Frontal cortex (tissue), 4 donors: ENCODE data around the gene ASB2. TPM values are rescaled to one million over a fixed set of nuclear protein-coding genes. Genes with fewer than 3 reads are reported as not detected.

ENCODE experiments used
- DNase-seq, 2 donors: peaks; one replicate each; pipeline ENCODE4 v3.0.0; 2012; ENCODE audit warnings: low spot score in 2 of 2
- FAIRE-seq: peaks from 2 replicates; lab custom pipeline; 2012; peaks lifted over from hg19 to GRCh38; lab: Jason Lieb, UNC
- total RNA-seq: library from RNA; depleted of rRNA; stranded (reverse); fragments of >200 nt; gene quantifications from one replicate; pipeline ENCODE4 v1.2.3, GENCODE V29; 2014
- donor health status: control.
- donor health status: control.
- donor health status: control.

Gene ASB2
- total RNA-seq, 1 donor from 2014 or later: under 0.01 TPM

DNA sequence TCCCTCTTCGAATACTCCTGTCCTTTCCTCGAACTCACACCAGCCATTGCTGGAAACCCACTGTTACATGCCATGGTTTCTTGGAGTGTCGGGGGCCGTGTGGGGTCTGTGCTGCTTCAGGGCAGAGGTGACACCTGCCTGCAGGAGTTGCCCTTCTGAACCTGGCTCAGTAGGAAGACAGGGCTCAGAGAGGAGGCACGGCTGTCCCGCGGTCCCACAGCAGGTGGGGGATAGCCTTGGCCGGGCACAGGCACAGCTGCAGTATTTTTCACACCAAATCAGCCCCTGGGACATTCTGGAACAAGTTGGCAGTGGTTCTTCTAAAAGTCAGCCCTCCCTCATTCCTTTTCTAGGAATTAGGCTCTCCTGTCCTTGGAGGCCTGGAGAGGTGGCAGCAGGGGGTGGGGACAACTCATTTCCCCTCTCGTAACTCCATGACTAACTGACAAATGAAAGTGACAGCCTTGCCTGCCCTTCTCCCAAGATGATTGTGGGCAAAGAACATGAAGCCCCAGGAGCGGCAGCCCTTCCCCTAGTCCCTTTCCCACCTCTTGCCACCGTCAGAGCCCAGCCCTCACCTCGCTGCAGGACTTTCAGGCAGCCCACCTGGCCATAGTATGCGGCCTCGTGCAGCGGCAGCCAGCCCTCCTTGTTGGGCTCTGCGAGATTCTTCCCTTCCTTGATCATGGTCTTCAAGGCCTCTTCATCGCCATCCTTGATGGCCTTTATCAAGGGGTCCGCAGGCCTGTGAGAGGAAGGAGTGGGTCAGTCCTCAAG is 22.4 kb downstream of the ASB2 start:
- no peak for DNase-seq

DNA sequence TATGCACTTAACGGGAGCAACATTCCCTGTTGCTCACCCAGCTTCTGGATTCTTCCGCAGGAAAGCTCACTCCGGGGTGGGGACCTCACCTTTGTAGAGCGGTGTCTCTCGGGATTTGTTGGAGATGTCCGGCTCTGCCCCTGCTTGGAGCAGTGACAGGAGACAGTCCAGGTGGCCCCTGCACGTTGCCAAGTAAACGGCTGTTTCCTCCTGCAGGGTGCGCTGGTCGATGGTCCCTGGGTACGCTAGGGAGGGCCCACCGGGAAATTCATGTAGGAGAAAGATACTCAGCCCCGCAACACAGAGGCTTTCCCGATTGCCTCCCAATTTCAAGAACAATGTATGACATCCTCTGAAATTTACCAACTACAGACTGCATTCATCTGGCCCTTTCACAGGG is 23.1 kb downstream of the ASB2 start:
- DNase-seq: no peak
- FAIRE-seq: no peak

More for the DNA sequence above, 22.4 kb downstream of the ASB2 start:
- no peak for FAIRE-seq

DNA sequence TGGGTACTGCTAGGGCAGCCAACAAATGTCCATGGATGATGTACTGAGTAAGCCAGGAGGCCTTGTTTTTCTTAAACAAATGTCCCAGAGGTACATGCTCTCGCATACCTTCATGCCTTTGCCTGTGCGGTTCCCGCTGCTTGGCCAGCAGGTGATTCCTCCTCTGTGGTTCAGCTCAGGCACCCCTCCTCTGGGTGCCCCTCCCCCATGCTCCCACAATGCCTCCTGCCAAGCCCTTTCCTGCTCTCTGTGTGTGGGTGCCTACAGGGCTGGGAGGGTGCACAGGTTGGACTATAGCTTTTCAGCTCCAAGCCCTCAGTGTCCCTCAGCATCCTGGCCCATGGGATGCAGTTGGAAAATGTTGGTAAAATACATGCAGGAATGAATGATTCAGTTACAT is 23.5 kb downstream of the ASB2 start:
- FAIRE-seq (no peak), DNase-seq (no peak)

DNA sequence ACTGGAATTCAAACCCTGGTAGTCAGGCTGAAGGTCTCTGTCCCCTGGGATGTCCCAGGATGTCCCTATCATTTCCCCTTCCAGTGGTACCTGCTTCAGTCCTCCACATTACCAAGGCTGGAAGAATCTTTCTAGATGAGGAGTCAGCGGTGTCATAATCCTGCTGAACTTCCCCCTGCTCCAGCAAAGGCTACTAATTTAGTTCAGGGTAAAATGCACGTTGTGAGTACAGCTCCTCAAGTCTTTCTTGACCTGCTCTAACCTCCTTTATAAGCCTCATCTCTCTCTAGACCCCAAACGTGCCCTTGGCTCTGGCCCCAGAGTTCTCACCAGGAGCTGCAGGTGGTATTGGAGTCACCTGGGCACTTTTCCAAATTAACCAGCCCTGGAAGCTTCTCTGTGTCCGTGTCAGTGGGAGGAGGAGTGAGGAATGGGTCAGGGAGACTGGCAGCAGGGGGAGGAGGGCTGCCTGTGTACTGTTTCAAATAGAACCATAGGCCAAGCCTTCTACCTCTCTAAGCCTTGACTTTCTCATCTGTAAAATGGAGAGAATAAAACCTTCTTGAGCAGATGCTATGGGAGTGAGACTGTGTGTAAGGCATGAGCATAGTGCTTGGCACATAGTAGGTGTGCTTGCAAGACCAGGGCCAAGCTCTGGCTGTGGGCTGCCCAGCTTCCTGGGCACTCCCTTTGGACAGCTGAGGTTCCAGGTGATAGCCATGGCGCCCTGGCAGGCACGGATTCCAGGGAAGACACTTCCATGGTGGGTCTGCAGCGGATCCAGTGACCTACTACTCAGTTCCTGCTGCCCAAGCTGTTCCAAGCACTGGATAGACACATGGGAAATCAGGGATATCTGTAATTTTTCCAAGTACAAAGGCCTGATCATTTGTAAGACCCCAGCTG is 24.5 kb downstream of the ASB2 start:
- DNase-seq (no peak), FAIRE-seq (no peak)

DNA sequence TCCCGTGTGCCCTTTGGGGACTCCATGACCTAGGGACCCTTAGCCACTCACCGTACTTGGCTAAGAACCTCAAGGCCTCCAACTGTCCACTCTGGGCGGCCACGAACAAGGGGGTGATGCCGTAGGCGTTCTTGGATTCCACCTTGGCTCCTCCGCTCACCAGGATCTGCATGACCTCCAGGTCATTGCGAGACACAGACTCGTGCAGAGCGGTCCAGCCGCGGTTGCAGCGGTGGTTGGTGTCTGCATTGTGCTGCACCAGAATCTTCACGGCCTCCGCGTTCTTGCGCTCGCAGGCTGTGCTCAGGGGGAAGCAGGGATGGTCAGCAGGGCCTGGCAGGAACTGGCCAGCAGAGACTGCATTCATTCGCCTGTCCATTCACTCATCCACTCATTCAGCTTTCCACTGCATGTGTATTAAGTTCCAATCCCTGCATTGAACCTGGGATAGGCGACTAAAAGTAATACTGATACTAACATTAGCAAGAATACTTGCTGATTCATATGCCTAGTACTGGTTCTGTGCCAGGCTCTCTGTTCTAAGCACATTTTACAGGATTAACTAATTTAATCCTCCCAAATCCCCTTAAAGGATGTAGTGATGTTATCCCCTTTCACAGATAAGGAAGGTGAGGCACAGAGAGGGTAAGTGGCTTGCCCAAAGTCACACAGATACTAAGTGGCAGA is 25.3 kb downstream of the ASB2 start:
- no peak for FAIRE-seq
- DNase-seq: no peak

DNA sequence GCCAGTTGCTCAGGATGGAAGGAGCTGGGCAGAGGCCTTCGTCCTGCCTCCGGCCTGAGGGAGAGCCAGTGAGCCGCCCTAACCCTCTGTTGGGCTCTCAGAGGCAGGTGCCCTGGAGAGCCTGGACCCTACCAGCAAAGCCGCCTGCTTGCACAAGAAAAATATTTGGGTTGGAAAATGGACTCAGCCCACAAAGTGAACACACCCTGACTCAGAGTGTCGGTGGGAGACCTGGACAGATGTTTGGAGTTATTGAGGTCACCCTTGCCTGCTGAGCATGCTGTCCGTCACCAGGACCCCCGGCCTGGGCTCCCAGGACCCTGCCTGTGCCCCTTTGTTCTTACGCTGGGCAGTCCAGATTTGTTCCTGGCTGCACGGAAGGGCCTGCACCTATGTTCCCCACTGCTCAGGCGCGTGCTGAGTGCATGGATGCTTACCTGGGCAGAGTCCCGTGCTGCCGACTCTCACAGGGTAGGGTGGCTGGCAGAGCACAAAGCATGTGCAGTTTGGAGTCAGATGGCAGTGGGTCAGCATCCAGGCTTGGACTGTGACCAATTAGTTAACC is 26.8 kb downstream of the ASB2 start:
- DNase-seq (no peak), FAIRE-seq (no peak)

DNA sequence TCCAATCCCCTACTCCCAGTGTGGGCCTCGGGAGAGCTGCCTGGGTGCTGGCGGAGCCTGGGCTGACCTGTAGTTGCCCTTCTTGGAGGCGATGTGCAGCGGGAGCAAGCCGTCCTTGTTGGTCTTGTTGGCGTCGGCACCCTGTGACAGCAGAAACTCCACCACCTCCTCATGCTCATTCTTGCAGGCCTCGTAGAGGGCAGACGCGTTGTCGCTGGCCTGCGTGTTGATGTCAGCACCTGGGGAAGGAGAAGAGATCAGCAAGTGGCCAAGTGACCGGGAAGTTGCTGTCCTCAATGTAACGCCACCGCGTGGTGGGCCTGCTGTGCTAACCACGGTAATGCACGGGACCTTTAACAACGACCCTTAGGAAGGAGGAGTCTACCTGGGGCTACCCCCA is 29.1 kb downstream of the ASB2 start:
- DNase-seq: no peak
- FAIRE-seq: no peak

DNA sequence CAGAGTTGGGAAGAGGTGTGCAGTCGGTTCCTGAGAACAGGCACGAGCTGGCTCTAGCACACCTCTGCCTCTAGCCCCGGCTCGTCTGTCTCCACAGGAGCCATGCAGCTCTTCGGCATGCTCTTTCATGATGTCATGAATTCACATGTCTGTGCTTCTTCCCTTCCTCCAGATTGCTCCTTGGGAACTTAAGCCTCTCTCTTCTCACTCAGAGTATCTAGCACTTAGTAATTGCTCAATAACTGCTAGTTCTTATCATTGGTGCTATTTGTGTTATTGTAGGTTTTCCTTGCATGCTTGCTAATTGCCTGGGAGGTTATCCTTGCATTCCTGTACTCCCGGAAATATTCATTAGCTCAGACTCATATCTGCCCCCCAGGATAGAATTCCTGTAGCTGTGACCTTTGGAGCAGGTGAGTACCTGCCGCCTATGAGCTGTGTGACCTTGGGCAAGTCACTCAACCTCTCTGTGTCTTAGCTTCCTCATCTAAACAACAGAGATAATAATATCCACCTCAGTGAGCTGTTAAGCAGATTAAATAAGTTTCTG is 29.8 kb downstream of the ASB2 start:
- no peak for FAIRE-seq

DNA sequence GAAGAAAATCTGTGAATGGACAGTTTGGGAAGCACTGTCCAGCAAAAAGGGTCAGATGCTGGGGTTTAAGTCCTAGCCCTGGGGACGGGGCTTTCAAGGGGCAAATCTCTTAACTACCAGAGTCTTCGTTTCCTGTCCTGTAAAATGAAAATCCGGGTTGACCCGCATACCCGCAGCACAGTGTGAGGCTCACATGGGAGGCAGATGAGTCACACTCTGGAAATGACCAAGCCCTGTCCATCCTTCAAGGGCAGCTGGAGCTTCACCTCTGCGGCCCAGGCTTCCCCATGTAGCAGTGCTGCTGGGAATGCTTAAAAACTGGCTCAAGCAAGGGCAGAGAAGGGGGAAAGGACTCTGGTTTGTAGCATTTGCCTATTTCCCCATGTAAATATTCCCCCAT is 30.3 kb downstream of the ASB2 start:
- FAIRE-seq: no peak
- DNase-seq: no peak

More for the DNA sequence above, 29.8 kb downstream of the ASB2 start:
- no peak for DNase-seq

DNA sequence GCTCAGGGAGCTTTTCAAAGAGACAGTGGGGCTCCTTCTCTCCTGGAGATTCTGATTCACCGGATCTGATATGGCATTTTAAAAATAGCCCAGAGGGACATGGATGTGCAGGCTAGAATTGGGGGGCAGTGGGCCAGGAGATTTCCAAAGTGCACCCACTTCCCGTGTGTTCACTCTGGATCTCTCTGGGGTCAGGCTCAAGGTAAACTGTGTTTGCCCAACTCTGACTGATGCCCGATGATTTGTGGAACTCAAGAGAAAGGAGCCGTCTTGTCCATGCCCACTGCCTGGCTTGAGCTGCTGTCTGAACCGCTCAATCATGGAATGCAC is 31.3 kb downstream of the ASB2 start:
- no peak for DNase-seq
- no peak for FAIRE-seq

DNA sequence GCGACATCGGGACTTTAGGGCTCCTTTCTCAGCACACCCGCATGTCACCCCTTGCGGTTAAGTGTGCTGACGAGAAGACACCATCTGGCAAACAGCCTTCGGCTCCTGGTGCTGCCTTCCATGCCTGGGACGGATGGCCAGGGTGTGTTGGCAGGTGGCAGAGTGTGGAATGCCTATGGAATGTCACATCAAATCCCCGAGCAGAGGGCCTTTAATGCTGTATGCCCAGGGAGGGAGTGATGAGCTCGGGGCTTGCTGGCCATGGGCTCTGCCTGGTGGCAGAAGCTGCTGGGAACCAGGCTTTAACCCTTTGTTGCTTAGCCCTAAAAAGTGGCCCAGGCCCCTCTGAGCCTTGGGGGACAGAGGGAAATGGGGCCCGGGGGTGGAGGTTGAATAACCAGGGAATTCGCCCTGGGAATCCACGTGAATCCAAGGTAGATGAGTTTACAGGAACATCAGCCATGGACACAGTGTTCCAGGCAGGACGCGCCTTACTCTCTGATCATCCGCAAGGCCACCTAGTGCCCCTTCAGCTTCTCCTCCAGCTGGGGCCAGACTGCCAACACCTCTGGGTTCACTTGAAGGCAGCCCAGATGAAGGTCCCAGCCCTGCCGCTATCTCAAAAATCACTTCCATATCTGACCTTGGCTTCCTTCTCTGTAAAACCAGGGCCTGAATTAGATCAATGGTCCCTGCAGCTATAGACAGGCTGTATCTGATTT is 31.9 kb downstream of the ASB2 start:
- no peak for DNase-seq

DNA sequence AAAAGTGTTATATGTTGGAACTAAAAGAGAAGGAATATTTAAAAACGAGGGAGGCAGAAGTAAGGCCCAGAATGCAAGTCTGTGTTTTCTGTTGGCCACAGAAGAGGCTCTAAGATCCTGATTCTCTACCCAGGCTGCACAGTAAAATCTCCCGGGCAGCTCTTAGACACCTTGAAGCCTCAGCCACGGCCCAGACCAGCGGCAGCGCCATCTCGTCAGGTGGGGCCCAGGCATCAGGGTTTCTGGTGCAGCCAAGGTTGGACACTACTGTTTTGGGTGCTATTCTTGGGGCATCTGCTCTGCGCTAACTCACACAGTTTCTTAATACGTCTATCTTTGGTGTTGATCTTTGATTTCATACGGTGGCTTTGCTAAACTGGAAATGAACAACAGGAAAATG is 32.4 kb downstream of the ASB2 start:
- FAIRE-seq: no peak
- DNase-seq: no peak

More for the DNA sequence above, 31.9 kb downstream of the ASB2 start:
- no peak for FAIRE-seq

DNA sequence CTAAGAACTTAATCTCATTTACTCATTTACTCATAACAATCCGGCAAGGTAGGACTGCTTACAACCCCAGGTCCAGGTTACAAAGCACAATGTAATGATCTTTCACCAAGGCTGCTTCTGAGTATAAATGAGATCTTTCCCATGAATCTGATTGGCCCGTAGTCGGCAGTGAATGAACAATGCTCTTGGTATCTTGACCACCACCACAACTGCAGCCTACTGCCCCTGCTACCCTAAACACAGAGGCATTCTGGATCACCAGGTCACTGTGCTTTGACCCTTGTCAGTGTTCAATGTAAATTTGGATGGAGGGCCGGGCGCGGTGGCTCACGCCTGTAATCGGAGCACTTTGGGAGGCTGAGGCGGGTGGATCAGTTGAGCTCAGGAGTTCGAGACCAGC is 33.3 kb downstream of the ASB2 start:
- FAIRE-seq: no peak

DNA sequence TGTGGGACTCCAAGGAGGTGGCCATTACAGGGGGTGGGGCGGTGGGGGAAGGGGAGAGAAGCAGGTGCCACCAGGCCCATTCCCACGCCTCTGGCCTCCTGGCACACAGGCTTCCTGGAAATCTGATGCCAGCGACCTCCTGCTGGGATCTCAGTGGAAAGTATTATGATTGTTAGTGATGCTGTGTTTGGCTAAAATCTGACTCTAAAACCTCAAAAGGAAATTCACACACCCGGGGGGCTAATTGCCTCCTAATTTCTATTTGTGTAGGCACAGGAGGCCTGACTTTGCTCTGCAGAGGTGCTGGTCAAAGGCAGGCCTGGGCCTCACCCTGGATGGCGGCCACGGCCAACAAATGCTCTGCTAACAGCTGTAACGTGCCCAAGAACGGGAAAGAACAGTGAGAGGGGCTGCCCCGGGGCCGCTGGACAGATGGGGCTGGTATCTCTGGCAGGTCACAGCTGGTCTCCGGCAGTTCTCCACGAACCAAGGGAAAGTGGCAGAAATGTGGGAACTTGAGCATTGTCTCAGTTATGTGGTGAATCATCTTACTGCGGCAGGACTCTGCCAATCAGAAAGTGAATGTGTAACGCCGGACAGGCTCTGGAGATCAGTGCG is 35.0 kb downstream of the ASB2 start:
- FAIRE-seq (no peak), DNase-seq (no peak)

More for the DNA sequence above, 33.3 kb downstream of the ASB2 start:
- DNase-seq: no peak

DNA sequence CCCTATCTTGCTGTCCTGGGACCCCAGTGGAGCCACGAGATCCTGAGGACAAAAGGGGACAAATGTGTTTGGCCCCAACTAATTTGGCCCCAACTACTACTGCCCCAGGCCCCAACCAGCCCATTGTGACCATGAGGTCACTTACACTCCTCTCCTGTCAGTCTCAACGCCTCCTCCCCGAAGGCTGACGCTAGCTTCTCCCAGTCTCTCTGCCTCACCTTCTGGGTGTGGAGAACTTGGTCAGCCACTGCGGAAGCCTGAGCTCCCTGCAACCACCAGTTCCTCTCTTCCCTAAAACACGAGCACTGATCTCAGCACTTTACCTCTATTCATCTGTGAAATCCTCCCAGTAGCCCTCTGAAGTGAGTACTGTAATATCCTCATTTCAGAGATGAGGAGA is 35.9 kb downstream of the ASB2 start:
- FAIRE-seq (no peak), DNase-seq (no peak)

DNA sequence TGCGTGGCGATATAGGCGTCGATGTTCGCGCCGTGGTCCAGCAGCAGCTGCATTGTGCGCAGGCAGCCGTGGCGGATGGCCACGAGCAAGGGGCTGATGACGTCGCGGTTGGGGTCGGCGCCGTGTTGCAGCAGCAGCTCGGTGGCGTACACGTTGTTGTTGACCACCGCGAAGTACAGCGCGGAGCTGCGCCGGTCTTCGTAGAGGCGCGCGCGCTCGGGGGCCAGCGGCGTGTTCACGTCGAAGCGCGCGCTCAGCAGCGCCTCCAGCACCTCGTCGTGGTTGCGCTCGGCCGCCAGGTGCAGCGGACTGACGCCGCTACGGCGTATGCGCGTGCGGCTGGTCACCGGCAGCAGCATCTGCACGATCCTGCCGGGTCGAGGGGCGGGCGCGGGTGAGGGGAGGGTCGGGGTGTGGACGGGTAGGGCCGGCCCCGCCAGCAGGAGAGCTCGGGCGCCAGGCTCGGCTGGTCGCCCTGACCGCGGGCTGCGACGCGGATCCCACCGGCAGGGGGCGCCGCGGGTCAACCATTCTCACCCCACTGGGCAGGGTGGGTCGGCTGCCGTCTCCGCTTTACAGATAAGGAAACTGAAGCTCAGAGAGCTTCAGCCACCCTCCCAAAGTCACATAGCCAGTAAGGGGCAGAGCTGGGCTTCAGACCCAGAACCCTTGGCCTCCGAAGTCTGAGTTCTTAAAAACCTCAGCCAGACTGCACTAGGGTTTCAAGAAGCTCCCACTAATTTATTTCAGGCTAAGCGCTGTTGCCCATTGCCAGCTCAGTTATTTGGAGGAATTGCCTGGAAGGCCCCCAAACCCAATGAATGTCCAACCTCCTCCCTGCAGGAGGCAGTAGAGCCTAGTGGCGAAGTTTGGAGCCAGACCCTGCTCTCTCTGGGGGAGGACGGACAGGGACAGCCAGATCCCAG is 36.8 kb downstream of the ASB2 start:
- no peak for FAIRE-seq
- peak; percentile 74 to 86 for DNase-seq

DNA sequence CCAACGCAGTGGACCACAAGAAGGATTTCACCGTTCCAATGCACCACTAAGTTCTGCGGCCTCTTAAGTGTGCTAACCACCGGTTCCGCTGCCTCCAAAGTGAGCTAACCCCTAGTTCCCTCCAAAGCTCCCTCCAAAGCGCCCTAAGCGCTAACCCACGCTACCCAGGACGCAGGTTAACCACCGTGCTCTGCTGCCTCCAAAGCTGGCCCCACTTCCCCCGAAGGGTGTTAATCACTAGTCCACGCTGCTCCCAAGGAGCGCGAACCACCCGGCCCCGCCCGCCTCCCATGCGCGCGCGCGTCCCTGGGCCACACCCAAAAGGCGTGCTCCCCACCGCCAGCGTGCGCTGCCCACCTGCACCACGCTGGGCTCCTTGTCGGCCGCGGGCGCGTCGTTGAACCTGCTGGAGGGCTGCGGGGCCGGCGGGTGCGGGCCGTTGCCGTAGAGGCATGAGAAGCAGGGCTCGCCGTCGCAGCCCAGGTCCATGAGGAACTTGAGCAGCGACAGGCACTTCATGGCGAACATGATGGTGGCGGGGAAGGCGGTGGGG is 37.5 kb downstream of the ASB2 start:
- FAIRE-seq (no peak), DNase-seq (no peak)

DNA sequence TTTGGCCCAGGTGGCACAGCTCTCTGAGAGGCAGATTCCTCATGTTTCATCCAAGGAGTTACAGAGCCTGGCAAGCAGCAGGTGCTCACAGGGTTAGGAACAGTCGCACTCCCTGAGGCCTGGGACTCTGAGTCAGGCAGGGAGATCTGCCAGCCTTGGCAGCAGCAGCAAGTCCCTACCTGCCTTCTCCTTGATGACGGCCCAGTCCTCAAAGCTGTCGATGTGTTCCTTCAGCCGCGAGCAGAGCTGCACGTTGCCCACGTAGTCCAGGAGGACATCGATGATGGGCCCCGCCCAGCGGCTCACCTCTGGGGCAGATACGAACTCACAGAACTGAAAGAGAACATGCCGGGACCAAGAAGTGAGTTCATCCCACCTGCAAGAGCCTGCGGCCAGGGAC is 38.9 kb downstream of the ASB2 start:
- no peak for FAIRE-seq
- no peak for DNase-seq
